ENCODE results near the gene ISYNA1.

The ISYNA1 gene

GRCh38 chr19:18392417-18392816 is 45.5 kb downstream of the ISYNA1 start:
- no peak for DNase-seq (ENCODE audit: low read depth)

GRCh38 chr19:18391509-18392075 is 46.3 kb downstream of the ISYNA1 start:
- no peak for DNase-seq (ENCODE audit: low read depth)

GRCh38 chr19:18390065-18390907 is 47.6 kb downstream of the ISYNA1 start:
- DNase-seq (ENCODE audit: low read depth) = no peak

DNA sequence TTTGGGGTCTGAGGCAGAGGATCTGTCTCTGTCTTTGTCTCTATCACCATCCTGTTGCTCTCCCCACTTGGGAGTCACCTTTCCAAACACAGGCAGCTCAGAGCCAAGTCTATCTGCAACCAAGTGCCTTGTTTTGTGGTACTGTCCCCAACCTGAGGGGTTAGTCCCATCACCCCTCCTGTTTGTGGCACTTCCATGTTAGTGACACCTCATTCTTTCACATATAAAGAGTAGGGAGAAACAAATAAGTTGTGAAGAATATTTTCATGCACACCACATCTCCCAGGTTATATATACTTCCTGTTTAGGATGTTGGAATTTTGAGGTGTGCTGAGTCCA is 48.2 kb downstream of the ISYNA1 start:
- DNase-seq (ENCODE audit: low read depth) = no peak

GRCh38 chr19:18388960-18389725 is 48.8 kb downstream of the ISYNA1 start:
- DNase-seq (ENCODE audit: low read depth) = no peak

- DNase-seq (ENCODE audit: low read depth) = peak; percentile 49
Measured at GRCh38 chr19:18388100-18388959, 49.6 kb downstream of the ISYNA1 start.

DNA sequence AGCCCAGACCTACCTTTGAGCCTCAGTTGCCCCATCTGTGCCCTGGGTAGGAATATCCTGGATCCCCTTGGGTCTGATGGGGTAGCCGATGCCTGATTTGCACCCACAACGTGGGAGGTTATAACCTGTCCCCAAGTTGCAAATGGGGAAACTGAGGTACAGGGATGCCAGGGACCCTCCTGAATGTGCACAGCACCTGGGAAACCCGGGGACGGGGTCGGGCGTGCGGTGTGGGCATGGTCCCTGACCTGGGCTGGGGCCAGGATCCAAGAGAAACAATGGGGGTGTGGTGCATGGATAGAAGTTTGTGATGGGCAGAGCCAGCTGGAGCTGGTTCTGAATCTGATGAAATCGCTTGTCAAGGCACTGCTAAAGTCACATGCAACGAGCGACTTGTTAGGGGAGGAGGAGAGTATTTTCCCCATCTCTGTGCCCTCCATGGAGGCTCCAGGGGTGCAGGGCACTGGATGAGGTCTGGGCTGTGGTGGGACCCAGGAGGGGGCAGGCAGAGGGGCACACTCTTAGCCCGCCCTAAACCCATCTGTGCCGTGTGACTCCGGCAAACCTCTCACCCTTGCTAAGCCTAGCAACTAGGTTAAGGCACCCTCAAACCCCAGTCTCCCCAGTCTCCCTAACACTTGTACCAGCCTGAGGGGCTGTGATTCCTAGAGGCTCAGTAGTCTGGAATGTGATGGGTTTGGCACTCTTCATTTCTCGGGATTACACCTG is 51.2 kb downstream of the ISYNA1 start:
- DNase-seq (ENCODE audit: low read depth) = no peak

GRCh38 chr19:18385675-18386542 is 52.0 kb downstream of the ISYNA1 start, which contains the start of gene GDF15:
Gene GDF15, plus strand, starts transcription at chr19:18386158. Its CDS starts 32 bp downstream, at chr19:18386190.
- DNase-seq (ENCODE audit: low read depth) = no peak

GRCh38 chr19:18385359-18385674 is 52.6 kb downstream of the ISYNA1 start:
- no peak for DNase-seq (ENCODE audit: low read depth)

- no peak for DNase-seq (ENCODE audit: low read depth)
Measured at GRCh38 chr19:18384775-18385174, 53.2 kb downstream of the ISYNA1 start.
